HG02870 (cell line): ENCODE results near the gene KDM5B.
"Not testable (repeated sequence)": the region's sequence is repeated elsewhere in the genome, so short reads cannot be mapped to it uniquely, and the experiment has no call there.

ENCODE experiments used
- ATAC-seq: cut with Tn5 transposase; IDR thresholded peaks from one replicate; pipeline ENCODE4 v1.9.1; 2021; ENCODE audit warnings: mild to moderate bottlenecking, moderate library complexity; ENCODE audit not compliant: unreplicated experiment

Gene KDM5B

DNA sequence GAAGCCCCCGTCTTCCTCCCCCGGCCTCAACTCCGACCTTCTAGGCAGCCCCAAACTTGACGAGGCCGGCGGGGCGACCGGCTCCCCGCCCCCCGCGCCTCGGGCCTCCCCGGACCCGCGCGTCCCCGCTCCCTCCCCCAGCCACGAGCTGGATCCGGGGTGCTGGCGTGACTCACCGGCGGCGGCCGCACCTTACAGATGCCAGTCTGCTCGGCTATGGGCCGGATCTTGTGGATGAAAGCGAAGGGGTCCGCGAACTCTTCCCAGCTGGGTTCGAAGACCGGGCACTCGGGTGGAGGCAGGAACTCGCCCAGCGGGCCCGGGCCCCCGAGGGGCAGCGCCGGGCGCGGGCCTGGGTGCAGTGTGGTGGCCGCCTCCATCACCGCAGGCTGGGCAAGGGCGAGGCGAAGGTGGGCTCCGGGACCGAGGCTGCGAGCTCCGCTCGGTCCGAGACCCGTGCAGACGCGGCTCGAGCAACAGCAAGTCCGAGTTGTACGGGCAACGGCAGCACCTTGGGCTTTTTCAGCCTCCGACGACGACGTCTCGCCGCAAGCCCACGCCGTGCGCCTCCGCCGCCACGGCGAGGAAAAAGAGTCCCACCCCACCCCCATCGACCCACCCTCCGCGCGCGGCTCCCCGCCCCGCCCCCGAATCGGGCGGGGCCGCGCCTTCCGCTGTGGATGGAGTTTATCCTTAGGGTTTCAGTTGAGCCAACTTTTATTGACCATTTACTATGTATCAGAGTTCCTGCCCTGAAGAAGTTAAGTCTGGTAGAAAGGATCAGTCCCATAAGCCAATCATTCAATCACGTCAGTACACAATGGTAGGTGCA is at the start of gene KDM5B:
KDM5B (minus strand) TSS at position 496 of the 832 bp plus-strand sequence; CDS start at position 380, 116 bp downstream.
- no peak for ATAC-seq

DNA sequence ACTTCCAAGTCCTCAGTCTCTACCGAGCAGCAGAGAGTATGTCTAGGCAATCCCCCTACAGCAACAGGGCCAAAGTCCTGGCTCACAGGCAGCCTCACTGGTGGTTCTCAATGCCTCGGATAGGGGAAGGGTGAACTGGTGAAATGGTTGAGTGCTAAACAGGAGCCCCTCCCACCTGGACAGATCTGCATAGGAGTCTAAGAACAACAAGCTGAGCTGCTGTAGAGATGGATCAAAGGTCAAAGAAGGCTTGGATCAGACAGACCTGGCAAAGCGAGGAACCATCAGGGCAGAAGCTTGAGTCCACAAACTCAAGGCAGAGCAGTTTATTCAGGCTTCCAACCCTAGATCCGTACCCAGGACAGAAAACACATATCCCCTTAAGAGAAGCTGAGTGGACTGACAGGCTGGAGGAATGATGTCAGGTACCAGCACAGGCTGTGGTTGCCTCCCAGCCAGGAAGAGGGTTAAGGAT is 49.0 kb upstream of the KDM5B start:
- ATAC-seq: no peak

DNA sequence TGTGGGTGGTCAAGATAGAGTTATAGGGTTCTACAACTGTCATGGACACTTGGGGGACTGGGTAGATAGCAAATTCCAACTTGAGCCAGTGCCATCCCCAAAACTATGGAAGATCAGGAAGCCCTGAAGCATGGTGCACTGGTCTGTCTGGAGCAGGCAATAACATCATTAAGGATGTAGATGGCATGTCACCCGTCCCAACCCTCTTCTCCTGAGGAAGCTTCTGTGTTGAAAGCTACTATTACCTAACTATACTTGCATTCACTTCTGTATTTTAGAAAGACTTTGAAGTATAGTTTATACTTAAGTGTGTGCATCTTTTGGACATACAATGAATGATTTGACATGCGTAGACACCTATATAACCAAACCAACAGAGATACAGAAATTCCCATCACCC is 47.8 kb upstream of the KDM5B start:
- ATAC-seq: no peak

DNA sequence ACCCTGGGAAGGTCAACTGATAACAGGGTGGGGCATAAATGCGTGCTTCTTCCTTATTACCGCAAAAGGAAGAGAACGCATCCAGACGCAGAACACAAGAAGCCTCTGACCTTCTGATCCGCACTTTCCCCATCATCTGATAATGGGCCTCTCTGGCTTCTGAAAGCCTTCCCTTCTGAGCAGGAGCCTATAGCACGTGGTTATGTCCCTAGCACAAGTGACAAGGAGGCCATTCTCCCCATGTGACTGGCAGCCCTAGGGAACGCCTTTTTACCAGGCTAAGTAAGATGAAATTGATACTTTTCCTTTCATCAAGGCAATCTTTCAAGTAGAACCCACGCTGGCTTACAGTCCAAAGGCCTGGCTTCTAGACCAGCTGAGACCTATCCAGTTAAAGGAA is 46.6 kb upstream of the KDM5B start:
- no peak for ATAC-seq

DNA sequence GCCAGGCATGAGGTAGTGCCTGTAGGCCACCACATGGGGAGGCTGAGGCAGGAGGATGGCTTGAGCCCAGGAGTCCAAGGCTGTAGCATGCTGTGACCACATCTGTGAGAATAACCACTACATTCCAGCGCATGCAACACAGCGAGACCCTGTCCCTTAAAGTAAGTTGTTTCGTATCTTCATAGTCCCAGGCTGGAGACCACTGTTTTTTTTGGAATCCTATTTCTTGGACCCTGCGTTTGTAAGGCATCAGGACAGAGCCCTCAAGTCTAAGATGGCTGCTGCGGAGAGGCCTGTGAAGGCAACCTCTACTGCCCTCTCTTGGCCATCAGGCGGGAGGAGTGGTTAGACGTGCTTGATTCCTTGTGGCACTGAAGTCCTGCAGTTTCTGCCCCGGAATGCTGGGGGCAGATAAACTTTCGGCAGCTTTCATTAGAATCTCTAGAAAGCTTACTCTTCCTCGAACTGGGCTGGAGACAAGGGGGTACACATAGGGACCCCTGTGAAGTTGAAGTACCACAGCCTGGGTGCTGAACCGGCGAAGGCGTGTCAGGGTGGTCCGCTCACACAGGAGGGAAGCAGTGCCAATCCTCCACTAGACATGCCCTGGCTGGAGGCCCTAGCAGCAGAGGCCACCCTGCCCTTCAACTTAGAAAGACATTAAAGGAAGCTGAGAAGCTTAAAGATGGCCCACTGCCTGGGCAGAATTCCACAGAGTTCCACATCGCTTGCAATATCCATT is 44.1 kb upstream of the KDM5B start:
- no peak for ATAC-seq

DNA sequence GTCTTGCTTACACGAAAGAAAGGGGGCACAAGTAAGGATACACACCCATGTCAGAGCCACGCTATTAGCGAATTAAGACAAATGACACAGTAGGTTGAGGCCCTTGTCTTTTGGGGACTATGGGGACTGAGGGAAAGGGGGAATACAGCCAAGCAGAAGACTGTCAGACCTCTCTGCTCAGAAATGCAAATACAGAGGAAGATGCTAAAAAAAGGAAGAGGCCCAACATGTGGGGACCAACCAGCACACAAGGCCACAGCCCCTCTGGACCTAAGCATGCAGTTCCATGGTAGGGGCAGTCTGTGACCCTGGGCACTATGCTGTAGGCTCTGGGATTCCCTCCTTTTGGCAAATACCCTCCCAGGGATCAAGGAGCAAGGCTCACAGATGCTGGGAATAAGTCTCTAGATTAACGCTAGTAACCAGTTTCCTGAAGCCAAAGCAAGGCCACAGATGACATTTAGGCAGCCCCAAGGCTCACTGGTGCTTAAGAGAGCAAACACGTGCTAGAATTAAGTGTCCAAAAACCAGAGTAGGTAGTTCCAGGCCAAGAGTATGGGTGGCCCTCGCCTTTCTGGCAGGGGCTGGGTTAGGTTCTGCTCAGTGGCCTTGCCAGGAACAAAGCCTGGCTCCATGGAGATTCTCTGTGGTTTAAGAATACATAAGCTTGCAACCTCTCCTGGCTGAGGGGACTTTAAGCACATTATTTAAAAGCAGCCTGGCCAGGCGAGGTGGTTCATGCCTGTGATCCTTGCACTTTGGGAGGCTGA is 42.6 kb upstream of the KDM5B start:
- ATAC-seq: no peak

DNA sequence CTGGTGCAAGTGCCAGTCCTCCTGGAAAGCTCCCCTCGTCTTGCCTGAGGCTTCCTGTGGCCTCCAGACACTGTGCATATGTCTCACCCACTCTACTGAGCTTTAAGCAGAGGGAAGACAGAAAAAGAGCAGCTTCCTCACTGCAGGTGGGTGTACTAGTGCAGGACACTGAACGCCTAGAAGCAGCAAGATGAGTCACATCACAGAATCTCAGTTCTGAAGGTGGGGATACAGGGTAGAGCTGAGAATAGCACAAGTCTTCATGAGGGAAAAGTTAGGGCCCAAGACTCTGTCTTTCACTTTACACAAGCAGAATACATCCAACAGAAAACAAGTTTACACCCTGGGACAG is 39.9 kb upstream of the KDM5B start:
- peak; percentile 94 for ATAC-seq

DNA sequence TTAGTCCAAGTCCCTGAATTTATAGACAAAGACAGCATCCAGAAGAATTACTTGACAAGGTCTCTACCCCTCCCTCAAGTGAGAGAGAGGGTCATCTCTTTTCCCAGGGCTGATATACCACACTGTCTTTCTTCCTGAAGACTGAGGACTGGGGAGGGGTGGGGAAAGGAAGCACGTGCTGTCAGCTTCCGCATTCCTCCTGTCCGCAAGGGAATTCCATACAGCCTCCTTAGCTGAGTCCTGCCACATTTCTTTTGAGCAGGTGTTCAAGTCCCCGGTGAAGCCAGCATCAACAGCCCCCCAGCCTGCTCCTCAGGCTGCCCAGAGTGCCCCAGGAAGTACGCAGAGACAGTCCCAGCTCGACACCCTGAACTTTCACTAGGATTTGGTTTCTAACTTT is 36.7 kb upstream of the KDM5B start:
- ATAC-seq: no peak

DNA sequence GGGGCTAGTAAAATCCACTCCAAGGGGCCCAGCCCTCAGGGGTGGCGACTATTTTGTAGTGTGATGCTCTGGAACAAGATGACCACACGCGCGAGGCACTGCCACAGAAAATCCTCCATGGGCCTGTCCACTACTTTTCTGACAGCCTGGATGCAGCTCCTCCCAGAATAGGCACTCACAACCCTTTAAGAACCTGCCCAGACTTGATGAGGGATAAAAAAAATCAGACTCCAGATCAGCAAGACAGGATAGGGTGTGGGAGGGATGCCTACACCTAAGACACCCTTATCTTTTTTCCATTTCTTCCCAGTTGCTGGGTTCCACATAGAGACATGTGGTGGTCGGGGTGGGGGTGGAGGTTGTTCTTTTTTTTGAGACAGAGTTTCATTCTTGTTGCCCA is 36.0 kb upstream of the KDM5B start:
- ATAC-seq: no peak

DNA sequence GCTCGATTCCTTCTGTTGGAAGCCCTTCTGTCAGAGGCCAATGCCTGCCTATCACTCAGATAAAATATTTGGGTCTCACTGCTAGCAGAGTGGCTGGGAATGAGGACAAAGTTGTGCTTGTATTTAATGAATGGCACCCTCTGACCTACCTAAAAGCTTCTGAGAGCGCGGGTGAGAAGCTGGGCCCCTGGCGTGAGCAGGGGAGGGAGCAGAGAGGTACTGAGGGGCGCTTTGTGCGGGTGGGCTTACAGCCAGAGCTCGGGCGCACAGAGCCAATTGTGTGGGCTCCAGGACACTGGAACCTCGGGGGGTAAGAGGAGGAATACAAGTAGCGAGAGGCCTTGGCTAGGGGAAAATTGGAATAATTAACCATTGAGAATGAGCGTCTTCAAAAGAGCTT is 34.9 kb upstream of the KDM5B start:
- no peak for ATAC-seq

DNA sequence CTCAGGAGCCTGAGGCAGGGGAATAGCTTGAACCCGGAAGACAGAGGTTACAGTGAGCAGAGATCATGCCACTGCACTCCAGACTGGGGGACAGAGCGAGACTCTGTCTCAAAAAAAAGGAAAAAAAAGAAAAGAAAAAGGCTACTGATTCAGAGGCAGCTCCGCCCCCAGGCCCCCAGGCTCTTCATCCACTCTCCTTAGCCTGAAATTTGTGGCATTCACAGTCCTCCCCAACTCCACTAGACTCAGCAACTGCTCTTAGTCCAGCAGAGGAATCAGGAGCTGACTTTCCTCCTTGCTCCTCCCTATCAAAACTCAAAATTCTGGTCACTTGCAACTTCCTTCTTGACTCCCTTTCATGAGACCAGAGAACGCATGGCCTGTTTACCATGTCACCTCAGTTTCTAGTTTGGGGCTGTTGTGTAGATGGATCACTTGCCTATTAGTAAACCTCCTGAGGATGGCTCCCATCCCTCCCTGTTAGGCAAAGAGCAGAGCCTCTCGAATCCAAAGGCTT is 29.6 kb upstream of the KDM5B start:
- no peak for ATAC-seq

DNA sequence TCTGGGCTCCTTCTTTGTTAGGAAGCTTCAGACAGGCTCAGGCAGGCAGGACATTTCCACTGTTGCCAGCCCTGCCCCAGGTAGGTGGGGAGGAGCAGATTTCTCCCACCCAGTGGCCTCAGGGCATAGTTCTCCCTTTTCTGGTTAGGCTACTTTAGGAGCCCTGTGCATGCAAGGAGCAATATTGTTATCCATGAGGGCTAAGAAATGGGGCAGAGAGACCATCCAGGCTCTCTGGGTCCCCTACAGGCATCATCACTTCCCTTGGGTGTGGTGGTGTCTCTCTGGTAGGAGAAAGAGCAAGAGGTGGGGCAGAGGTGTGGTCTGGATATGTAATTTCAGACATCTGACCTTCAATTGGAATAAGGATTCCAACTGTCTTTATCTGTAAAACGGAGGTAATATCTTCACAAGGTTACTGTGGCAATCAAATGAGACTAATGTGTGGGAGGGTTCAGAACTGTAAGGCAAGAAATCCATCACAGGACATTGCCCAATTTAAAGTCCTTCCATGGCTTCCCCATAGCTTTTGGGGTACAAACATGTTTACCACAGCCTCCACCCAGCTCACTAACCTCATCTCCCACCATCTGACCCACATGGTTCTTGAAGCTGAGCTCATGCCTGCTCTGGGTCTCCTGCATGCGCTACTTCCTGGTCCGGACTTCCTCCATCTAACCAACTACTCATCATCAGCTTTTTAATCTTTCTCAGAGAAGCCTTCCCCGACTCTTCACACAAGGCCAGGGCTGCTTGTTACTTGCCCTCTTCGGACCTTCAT is 28.6 kb upstream of the KDM5B start:
- ATAC-seq: no peak

DNA sequence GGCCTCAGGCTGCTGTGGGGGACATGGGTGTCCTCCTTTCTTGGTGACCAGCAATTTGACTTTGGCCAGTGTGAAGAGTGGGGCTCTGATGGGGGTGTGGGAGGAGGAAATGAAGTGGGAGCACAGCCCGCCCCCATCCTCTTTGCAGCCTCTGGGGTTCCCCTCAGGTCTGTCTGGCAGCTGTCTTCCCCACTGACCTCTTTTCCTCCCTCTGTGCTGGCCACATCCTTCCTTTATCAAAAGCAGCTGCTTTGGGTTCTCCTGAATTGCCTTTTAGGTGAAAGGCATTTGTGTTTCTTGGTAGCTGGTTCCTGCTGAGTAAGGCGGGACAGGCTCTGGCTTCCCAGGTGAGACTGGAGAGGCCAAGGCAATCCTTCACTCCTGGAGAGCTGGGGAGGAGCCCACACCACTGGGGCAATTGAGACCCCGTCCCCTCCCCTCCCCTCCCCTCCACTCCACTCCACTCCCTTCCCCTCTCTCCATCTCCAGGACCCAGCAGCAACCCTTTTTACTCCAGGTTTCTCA is 27.4 kb upstream of the KDM5B start:
- ATAC-seq: no peak

DNA sequence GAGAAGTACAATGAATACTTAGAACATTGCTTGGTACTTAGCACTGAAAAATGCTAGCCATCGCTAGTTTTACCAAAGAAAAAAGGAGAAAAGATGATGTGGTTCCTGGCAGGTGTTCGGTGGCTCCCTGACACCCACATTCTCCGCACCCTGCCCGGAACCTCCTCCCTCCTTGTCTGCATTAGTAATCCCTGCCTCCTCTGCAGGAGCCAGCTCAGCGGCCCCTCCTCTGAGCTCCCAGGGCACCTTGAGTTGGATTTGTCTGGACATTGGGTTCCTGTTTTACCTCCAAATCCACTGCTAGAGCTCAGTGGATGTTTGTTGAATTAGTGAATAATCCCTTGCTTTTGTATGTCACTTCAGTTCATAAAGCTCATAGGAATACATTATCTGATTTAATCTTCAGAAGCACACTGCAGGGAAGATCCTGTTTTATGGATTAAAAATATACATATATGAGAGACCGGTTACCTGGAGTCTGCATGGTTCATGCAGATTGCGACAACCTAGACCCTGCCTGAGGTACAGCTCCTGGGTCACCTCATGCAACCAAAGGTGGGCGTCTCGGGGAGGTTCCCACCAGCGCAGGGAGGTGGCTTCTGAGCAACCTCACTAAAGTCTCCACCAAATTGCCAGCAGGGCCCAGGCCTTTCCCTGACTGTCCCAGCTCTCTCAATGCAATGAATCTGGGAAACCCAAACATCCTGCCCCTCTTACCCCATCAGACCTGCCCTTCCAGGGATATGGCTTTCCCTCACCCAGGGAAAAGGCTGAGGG is 26.7 kb upstream of the KDM5B start:
- ATAC-seq: no peak

DNA sequence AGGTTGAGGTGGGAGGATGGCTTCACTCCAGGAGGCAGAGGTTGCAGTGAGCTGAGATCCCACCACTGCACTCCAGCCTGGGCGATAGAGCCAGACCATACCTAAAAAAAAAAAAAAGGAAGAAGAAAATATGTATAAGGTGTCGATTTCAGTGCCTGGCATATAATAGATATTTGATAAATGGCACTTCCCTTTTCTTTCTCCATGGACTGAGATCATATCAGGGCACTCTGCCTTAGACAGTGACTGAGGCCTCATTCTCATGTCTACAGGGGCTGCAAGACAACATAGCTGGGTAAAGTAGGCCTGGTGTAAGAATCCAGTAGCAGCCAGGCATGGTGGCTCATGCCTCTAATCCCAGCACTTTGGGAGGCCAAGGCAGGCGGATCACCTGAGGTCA is 23.7 kb upstream of the KDM5B start:
- ATAC-seq: no peak

DNA sequence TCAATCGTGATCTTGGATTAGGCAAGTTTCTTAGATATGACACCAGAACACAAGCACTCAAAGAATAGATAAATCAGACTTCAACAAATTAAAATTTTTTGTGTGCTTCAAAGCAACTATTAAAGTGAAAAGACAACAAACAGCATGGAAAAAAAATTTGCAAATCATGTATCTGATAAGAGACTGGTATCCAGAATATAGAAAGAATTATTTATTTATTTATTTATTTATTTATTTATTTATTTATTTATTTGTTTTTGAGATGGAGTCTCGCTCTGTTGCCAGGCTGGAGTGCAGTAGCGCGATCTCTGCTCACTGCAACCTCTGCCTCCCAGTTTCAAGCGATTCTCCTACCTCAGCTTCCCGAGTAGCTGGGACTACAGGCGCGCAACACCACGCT is 21.0 kb upstream of the KDM5B start:
- not testable (repeated sequence) for ATAC-seq

DNA sequence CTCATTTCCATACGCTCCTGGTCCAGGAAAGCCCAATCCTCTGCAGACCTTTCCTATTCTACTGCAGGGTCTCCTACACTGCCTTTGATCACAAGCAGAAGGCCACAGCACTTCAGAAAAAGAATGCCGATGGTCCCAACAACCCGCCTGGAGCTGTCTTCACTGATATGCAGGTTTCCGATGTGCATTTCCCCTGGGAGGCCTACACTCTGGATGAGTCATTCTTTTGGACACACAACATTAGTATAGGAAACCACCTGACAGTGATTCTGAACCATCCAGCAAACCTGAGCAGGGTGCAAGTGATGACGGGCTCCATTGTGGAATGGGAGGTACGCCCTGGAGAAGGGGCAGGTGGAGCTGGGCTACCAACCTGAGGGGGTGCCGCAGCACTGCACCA is 17.5 kb upstream of the KDM5B start:
- ATAC-seq: no peak

DNA sequence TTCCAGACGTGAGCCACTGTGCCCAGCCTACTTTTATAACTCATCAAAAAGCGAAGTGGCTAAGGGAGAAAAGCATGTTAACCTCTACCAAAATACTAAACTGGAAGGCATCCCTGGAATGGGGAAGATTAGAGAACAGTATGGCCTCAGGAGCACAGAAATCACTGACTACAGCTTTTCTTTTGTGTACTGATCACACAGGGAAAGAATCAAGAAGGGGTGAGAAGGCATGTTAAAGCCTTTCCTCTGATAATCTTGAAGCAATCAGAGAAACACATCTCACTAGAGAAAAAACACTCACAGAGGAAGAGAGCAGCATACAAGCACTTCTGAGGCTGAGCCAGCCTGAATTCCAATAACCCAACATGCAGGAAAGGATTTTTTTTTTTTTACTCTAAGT is 13.2 kb upstream of the KDM5B start:
- no peak for ATAC-seq

DNA sequence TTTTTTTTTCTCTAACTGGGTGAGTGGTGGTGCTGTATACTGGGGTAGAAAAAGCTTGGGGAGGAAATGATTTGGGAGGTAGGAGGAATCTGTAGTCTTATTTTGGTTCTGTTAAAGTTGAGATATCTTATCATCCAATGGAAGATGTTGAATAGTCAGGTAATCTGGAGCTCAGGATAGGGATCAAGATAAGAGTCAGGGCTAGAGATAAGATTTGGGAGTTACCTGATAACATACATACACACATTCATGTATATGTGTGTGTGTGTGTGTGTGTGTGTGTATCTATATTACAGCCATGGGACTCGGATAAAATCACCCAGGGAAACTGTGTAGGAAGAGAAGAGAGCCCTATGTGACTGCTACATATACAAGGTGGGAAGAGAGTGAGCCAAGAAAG is 10.6 kb upstream of the KDM5B start:
- no peak for ATAC-seq

DNA sequence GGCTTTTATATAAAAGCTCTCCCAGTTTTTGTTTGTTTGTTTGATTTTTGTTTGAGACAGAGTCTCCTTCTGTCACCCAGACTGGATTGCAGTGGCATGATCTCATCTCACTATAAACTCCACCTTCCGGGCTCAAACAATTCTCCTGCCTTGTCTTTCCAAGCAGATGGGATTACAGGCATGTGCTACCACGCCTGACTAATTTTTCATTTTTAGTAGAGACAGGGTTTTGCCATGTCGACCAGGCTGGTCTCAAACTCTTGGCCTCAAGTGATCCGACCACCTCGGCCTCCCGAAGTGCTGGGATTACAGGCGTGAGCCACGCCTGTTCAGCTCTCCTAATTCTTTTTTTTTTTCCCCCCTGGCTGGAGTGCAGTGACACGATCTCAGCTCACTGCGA is 6.9 kb upstream of the KDM5B start:
- no peak for ATAC-seq
